GM12801 (cell line): ENCODE data around the gene ITPR2.

Experiments used
- CTCF ChIP-seq: IDR thresholded peaks from one replicate; pipeline ENCODE4 v1.5.1; 2011; ENCODE audit warnings: control low read depth; ENCODE audit not compliant: insufficient read length; ENCODE audit errors: extremely low read depth

The ITPR2 gene

GRCh38 chr12:26777236-26777635, 55.8 kb downstream of the ITPR2 start:
- no peak for TF ChIP-seq CTCF

GRCh38 chr12:26773313-26774104, 59.5 kb downstream of the ITPR2 start:
- no peak for TF ChIP-seq CTCF

GRCh38 chr12:26771861-26772260, 61.1 kb downstream of the ITPR2 start:
- TF ChIP-seq CTCF = no peak

GRCh38 chr12:26770239-26771070, 62.5 kb downstream of the ITPR2 start:
- no peak for TF ChIP-seq CTCF

- TF ChIP-seq CTCF = no peak
Observed at GRCh38 chr12:26769611-26770010, 63.4 kb downstream of the ITPR2 start.

GRCh38 chr12:26768611-26769603, 64.1 kb downstream of the ITPR2 start:
- no peak for TF ChIP-seq CTCF
